ENCODE data around the gene VWA8. TPM values are rescaled to one million over a fixed set of nuclear protein-coding genes. Genes with fewer than 3 reads are reported as not detected.
"Not testable (repeated sequence)": the region's sequence is repeated elsewhere in the genome, so short reads cannot be mapped to it uniquely, and the experiment has no call there.

VWA8 gene
- polyA plus RNA-seq, 1 donor from 2014 or later: 3.7 TPM

DNA sequence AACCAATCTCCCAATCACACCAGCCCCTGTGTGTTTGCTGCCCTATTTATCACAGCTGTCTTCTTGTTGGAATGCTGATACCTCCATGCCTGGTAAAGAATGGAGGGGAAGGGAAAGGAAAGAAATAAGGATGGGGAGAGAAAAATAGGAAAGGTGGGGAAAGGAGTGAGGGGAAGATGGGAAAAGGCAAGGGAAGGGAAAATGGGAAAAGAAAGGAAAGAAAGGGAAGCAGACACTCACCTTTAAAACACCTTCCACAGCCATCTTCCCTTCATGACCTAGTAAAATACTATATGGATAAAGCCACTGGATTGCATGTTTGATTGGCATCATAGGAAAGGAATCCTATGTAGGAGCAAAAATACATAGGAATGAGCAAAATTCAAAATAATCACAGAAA, 77.8 kb downstream of the VWA8 start:
- Mint-ChIP-seq H3K4me1 (peaks cover 0 to 1% (median 0%) of the 10 kb centered on the region in 3 donors), H3K27ac (no peak overlapping the region), H3K4me3 (no peak overlapping the region), H3K9me3 (peaks cover 0 to 5% (median 0%) of the 10 kb centered on the region in 3 donors), H3K36me3 (peaks cover 29% of the 10 kb centered on the region), H3K27me3 (no peaks in the 10 kb centered on the region)

- H3K27ac Mint-ChIP-seq, H3K9me3 Mint-ChIP-seq, H3K4me3 Mint-ChIP-seq, H3K4me1 Mint-ChIP-seq, H3K27me3 Mint-ChIP-seq: not testable (repeated sequence)
- peaks cover 29% of the 10 kb centered on the region for H3K36me3 Mint-ChIP-seq
Observed at GRCh38 chr13:41881890-41882289, 79.0 kb downstream of the VWA8 start.

- Mint-ChIP-seq H3K36me3 (peaks cover 23% of the 10 kb centered on the region), H3K4me1 (no peaks in the 10 kb centered on the region), H3K4me3 (no peak overlapping the region), H3K9me3 (peaks cover 0 to 5% (median 0%) of the 10 kb centered on the region in 3 donors), H3K27ac (no peak overlapping the region), H3K27me3 (no peaks in the 10 kb centered on the region)
Observed at GRCh38 chr13:41880966-41881365, 79.9 kb downstream of the VWA8 start.

DNA sequence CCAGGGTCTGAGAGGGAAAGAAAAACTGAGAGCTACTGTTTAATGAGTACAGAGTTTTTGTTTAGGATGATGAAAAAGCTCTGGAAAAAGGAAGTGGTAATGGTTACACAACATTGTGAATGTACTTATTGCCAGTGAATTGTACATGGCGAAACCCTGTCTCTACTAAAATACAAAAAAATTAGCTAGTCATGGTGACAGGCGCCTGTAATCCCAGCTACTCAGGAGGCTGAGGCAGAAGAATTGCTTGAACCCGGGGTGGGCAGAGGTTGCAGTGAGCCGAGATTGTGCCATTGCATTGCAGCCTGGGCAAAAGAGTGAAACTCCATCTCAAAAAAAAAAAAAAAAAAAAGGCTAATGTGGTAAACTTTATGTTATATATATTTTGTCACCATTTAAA, 96.3 kb downstream of the VWA8 start:
- Mint-ChIP-seq H3K36me3 (peaks cover 11% of the 10 kb centered on the region), H3K4me1 (peaks cover 0 to 8% (median 7%) of the 10 kb centered on the region in 3 donors), H3K27me3 (no peaks in the 10 kb centered on the region), H3K4me3 (no peak overlapping the region), H3K9me3 (peaks cover 0 to 3% (median 0%) of the 10 kb centered on the region in 3 donors), H3K27ac (no peak overlapping the region)

DNA sequence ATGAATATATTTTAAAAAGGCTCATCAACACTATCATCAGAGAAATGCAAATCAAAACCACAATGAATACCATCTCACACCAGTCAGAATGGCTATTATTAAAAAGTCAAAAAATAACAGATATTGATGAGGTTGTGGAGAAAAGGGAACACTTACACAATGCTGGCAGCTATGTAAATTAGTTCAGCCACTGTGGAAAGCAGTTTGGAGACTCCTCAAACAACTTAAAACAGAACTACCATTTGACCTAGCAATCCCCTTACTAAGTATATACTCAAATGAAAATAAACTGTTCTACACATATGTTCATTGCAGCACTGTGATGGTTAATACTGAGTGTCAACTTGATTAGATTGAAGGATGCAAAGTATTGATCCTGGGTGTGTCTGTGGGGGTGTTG, 98.2 kb downstream of the VWA8 start:
- Mint-ChIP-seq H3K36me3 (peaks cover 19% of the 10 kb centered on the region), H3K27ac (peak overlapping the region in 1 of 3 donors; percentile 8)
- not testable (repeated sequence) for H3K27me3 Mint-ChIP-seq, H3K4me3 Mint-ChIP-seq, H3K9me3 Mint-ChIP-seq, H3K4me1 Mint-ChIP-seq

GRCh38 chr13:41859565-41859964, 101.3 kb downstream of the VWA8 start:
- Mint-ChIP-seq H3K9me3 (peaks cover 0 to 3% (median 0%) of the 10 kb centered on the region in 3 donors), H3K4me3 (no peak overlapping the region), H3K4me1 (peaks cover 0 to 8% (median 7%) of the 10 kb centered on the region in 3 donors), H3K36me3 (peaks cover 22% of the 10 kb centered on the region), H3K27me3 (no peaks in the 10 kb centered on the region), H3K27ac (no peak overlapping the region)

DNA sequence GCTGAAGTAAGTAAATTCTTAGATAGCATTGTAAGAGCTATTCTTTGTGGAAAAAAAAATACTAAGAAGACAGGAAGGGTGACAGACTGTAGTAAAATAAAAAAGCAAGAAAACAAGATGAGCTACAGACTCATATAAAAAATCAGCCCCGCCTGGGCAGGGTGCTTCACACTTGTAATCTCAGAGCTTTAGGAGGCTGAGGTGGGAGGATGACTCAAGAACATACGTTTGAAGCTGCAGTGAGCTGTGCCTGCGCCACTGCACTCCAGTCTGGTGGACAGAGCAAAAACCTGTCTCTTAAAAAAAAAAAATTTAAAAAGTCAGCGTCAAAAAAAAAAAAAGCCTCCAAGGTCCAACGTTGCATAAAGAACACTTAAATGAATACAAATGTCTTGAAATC, 102.1 kb downstream of the VWA8 start:
- Mint-ChIP-seq H3K27ac (no peak overlapping the region), H3K4me3 (no peak overlapping the region), H3K27me3 (no peaks in the 10 kb centered on the region), H3K4me1 (peaks cover 0 to 8% (median 7%) of the 10 kb centered on the region in 3 donors), H3K36me3 (peaks cover 18% of the 10 kb centered on the region), H3K9me3 (peaks cover 0 to 3% (median 0%) of the 10 kb centered on the region in 3 donors)

DNA sequence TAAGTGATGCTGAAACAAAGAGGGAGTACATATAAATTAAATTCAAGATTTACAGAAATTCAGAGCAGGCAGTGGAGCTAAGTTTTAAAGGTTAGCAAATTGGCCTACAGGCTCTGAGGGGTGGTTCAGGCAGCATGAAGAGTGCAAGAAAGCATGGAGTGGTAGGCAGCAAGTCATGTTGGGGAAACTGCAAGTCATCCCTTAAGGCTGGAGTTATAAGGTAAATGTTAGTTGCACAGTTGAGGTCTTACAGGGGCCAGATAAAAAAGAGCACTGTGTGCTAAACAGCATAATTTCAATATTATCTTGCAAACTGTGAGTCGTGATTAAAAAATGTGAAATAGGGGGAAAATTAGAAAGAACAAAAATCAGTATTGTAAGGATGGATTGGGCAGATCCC, 106.2 kb downstream of the VWA8 start:
- Mint-ChIP-seq H3K4me1 (no peaks in the 10 kb centered on the region), H3K9me3 (peaks cover 0 to 2% (median 0%) of the 10 kb centered on the region in 3 donors), H3K27ac (no peak overlapping the region)

DNA sequence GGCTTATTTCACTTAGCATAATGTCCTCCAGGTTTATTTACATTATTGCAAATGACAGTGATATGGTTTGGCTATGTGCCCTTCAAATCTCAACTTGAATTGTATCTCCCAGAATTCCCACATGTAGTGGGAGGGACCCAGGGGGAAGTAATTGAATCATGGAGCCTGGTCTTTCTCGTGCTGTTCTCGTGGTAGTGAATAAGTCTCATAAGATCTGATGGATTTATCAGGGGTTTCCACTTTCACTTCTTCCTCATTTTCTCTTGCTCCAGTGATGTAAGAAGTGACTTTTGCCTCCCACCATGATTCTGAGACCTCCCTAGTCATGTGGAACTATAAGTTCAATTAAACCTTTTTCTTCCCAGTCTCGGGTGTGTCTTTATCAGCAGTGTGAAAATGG, 109.6 kb downstream of the VWA8 start:
- peaks cover 18% of the 10 kb centered on the region for H3K36me3 Mint-ChIP-seq
- no peak overlapping the region for H3K4me3 Mint-ChIP-seq
- no peak overlapping the region for H3K27ac Mint-ChIP-seq
- H3K9me3 Mint-ChIP-seq: peaks cover 0 to 2% (median 0%) of the 10 kb centered on the region in 3 donors
- no peaks in the 10 kb centered on the region for H3K27me3 Mint-ChIP-seq
- no peaks in the 10 kb centered on the region for H3K4me1 Mint-ChIP-seq

More for the DNA sequence above, 106.2 kb downstream of the VWA8 start:
- no peak overlapping the region for H3K4me3 Mint-ChIP-seq
- H3K36me3 Mint-ChIP-seq: peaks cover 23% of the 10 kb centered on the region
- H3K27me3 Mint-ChIP-seq: no peaks in the 10 kb centered on the region

DNA sequence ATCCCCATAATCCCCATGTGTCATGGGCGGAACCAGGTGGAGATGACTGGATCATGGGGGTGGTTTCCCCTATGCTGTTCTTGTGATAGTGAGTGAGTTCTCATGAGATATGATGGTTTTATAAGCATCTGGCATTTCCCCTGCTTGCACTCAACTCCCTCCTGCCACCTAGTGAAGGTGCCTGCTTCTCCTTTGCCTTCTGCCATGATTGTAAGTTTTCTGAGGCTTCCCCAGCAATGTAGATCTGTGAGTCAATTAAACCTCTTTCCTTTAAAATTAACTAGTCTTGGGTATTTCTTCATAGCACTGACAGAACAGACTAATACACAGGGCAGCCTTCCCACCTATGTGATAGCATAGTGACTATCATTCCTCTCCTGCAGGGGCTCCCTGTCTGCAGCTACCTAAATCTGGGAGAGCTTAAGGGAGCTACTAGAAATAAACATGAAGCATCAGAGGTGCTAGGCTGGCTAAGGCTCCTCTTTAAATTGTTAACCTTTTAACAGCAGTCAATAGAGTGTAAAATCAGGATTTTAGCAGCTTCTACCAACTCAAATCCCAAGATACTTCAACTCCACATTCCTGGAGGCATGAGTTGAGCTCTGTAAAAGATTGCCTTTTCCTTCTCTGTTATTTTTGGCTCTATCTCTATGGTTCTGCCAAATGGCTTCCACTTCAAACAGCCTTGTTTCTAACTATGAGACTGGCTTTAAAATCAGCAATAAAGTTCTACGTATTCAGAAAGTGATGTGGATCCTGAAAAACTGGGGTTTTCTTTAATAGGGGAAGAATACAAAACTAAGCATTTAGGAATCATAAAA, 112.3 kb downstream of the VWA8 start:
- Mint-ChIP-seq H3K4me1 (peaks cover 0 to 3% (median 0%) of the 10 kb centered on the region in 3 donors), H3K9me3 (peaks cover 0 to 1% (median 0%) of the 10 kb centered on the region in 3 donors), H3K36me3 (peaks cover 24% of the 10 kb centered on the region), H3K27ac (peak overlapping the region in 1 of 3 donors; percentile 3), H3K27me3 (no peaks in the 10 kb centered on the region), H3K4me3 (no peak overlapping the region)

- peak overlapping the region in 1 of 3 donors; percentile 13 for H3K27ac Mint-ChIP-seq
- no peaks in the 10 kb centered on the region for H3K27me3 Mint-ChIP-seq
- no peak overlapping the region for H3K4me3 Mint-ChIP-seq
- peaks cover 19% of the 10 kb centered on the region for H3K36me3 Mint-ChIP-seq
- no peaks in the 10 kb centered on the region for H3K9me3 Mint-ChIP-seq
- peaks cover 3 to 12% (median 5%) of the 10 kb centered on the region in 3 donors for H3K4me1 Mint-ChIP-seq
Observed at GRCh38 chr13:41847216-41847615, 113.7 kb downstream of the VWA8 start.

DNA sequence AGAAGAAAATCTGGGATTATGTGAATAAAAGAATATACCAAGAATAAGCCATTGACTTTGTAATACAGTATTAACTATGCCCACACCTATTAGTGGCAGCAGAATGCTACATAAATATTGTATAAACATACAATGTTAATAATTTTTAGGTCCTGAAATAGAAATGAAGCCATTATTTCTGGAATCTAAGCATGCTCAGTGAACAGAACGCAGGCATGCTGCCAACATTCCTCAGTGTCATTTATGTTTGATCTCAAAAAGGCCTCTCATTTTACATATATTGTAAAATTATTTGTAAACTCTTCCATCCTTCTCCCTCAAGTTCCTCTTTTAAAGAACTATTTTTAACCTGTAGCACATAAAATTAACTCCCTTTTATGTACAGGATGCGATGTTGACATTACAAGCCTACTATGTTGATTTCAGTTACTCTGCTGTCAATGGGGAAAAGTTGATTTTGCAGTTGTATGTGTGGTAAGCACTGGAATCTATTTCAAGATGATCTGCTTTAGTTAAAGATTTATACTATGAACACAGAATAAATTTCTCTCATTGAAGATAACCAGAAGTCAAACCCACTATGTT, 118.8 kb downstream of the VWA8 start:
- Mint-ChIP-seq H3K36me3 (peaks cover 27% of the 10 kb centered on the region), H3K4me1 (peaks cover 14 to 29% (median 17%) of the 10 kb centered on the region in 3 donors), H3K4me3 (no peak overlapping the region), H3K27ac (no peak overlapping the region), H3K9me3 (no peaks in the 10 kb centered on the region), H3K27me3 (no peaks in the 10 kb centered on the region)

GRCh38 chr13:41837629-41838028, 123.3 kb downstream of the VWA8 start:
- H3K27ac Mint-ChIP-seq: peak overlapping the region in 1 of 3 donors; percentile 82
- peaks cover 0 to 2% (median 0%) of the 10 kb centered on the region in 3 donors for H3K9me3 Mint-ChIP-seq

GRCh38 chr13:41835871-41836270, 125.0 kb downstream of the VWA8 start:
- H3K27ac Mint-ChIP-seq: peak overlapping the region in 1 of 3 donors; percentile 35
- H3K9me3 Mint-ChIP-seq: peaks cover 0 to 2% (median 0%) of the 10 kb centered on the region in 3 donors
- H3K27me3 Mint-ChIP-seq: no peaks in the 10 kb centered on the region
- no peak overlapping the region for H3K4me3 Mint-ChIP-seq
- peaks cover 12 to 15% (median 12%) of the 10 kb centered on the region in 3 donors for H3K4me1 Mint-ChIP-seq
- peaks cover 28% of the 10 kb centered on the region for H3K36me3 Mint-ChIP-seq

More at GRCh38 chr13:41837629-41838028, 123.3 kb downstream of the VWA8 start:
- no peaks in the 10 kb centered on the region for H3K27me3 Mint-ChIP-seq
- H3K4me3 Mint-ChIP-seq: no peak overlapping the region
- H3K36me3 Mint-ChIP-seq: peaks cover 22% of the 10 kb centered on the region
- H3K4me1 Mint-ChIP-seq: peaks cover 16 to 21% (median 18%) of the 10 kb centered on the region in 3 donors

DNA sequence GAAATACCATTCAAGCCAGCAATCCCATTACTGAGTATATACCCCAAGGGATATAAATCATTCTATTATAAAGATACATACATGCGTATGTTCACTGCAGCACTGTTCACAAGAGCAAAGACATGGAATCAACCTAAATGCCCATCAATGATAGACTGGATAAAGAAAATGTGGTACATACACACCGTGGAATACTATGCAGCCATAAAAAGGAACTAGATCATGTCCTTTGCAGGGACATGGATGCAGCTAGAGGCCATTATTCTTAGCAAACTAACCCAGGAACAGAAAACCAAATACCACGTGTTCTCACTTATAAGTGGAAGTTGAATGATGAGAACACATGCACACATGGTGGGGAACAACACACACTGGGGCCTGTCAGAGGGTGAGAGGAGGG, 126.2 kb downstream of the VWA8 start:
- H3K9me3 Mint-ChIP-seq, H3K27ac Mint-ChIP-seq, H3K4me3 Mint-ChIP-seq, H3K27me3 Mint-ChIP-seq: not testable (repeated sequence)
- peaks cover 9 to 15% (median 12%) of the 10 kb centered on the region in 3 donors for H3K4me1 Mint-ChIP-seq
- H3K36me3 Mint-ChIP-seq: peaks cover 28% of the 10 kb centered on the region

All from IgD-negative memory B cell (primary cell).